A549 treated with Hydrocortisone at 1 μM for 4 hours (cell line): Measurements from ENCODE around the gene BMPR1B. TPM values are rescaled to one million over a fixed set of nuclear protein-coding genes. Genes with fewer than 3 reads are reported as not detected.

Experiments
- total RNA-seq: library from RNA; stranded (reverse); fragments of 200-300 nt; extraction: Qiagen RNA extraction; gene quantifications from 5 replicates; pipeline ENCODE4 v1.2.3, GENCODE V29; 2022

Gene BMPR1B
- total RNA-seq, result 4.7 to 8.3 TPM (median 6.3 TPM) in 5 replicates

DNA sequence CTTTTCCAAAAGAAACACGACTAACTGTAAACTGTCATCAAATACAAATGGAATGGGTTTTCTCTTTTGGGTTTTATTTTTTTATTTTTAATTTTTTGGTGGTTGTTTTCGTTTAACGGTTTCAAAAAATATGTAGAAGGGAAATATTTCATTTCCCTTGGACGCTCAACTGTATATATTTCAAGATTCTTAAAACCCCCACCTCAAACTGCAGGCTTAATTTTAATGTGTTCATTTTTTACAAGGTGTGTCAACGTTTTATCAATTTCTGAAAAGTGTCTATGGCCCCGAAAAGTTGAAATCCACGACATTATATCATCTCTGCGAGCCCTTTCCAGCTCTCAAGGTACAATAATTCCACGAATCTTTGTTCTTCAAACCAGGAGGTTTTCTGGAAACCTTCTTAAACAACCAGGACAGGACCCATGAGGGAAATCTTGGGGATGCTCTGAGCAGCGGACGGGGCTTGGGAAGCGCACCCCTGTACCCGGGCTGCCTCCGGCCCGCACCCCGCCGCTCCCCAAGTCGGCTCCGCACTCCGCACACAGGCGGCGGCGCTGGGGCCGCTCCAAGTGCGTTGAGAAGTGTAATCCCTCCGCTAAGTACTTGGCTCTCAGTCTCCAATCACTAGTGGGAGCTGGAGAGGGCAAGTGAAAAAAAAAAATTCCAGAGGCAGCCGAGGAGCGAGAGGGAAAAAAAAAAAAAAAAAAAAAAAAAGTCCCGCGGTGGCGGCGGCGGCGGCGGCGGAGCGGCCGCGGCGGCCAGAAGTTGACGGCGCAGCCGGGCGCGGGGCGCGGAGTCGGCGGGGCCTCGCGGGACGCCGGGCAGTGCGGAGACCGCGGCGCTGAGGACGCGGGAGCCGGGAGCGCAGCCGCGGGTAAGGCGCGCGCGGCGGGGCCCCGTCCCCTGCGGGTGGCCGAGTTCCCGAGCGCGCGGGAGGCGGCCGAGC lies at the start of gene BMPR1B:
TSS of gene BMPR1B (plus strand) at position 764 of the 949 bp plus-strand sequence. CDS start 346,470 bp downstream, outside the sequence.

